Stimulated activated CD4-positive, alpha-beta T cell treated with anti-CD3 and anti-CD28 coated beads, Interleukin-2, amount 100 ng/mL, for 4 hours (primary cell): ENCODE measurements around the gene BAZ2B.

ENCODE experiments used
- DNase-seq: peaks from one replicate; pipeline ENCODE4 v3.0.0-alpha.2; 2020; ENCODE audit warnings: low read depth

BAZ2B gene

DNA sequence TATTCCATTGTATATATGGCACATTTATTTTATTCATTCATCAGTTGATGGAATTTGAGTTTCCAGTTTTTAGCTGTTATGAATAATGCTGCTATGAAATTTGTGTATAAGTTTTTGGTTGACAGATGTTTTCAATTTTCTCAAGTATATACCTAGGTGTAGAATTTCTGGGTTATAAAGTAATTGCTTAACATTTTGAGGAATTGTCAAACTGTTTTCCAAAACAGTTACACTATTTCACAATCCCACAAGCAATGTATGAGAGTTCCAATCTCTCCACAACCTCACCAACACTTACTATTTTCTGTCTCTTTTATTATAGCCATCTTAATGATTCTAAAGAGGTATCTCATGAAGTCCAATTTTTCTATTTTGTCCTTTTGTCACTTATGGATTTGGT lies 317.4 kb downstream of the BAZ2B start:
- DNase-seq: no peak

GRCh38 chr2:159297042-159297707 lies 319.2 kb downstream of the BAZ2B start:
- no peak for DNase-seq

GRCh38 chr2:159292157-159292556 lies 324.2 kb downstream of the BAZ2B start:
- no peak for DNase-seq

DNA sequence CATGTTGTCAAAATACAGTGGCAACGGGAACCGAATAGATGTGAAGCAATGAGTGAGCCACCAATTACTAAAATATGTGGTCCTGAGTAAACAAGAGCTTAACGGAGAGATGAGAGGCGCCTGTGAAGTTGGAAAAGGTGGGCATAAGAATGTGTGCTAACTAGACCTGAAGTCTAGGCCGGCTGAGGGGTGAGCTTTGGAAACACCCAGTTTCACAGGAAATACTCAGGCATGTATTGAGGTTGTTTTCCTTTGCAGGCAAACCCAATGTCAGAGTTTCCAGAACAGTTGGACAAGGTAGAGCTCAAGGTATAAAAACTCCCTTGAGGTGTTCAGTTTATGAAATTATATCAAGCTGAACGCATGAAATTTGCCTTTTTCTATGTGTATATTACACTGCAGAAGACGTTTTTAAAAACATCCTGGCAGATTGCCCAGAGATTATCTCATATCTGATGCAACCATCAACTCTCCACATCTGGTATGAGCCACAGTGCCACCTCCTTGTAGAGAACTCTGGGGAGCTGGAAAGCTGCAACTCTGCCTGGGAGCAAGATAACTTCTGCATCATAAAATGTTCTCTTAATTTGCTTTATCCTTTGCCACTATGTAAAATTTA lies 325.9 kb downstream of the BAZ2B start:
- DNase-seq: no peak

GRCh38 chr2:159287733-159288132 lies 328.6 kb downstream of the BAZ2B start:
- DNase-seq: no peak

DNA sequence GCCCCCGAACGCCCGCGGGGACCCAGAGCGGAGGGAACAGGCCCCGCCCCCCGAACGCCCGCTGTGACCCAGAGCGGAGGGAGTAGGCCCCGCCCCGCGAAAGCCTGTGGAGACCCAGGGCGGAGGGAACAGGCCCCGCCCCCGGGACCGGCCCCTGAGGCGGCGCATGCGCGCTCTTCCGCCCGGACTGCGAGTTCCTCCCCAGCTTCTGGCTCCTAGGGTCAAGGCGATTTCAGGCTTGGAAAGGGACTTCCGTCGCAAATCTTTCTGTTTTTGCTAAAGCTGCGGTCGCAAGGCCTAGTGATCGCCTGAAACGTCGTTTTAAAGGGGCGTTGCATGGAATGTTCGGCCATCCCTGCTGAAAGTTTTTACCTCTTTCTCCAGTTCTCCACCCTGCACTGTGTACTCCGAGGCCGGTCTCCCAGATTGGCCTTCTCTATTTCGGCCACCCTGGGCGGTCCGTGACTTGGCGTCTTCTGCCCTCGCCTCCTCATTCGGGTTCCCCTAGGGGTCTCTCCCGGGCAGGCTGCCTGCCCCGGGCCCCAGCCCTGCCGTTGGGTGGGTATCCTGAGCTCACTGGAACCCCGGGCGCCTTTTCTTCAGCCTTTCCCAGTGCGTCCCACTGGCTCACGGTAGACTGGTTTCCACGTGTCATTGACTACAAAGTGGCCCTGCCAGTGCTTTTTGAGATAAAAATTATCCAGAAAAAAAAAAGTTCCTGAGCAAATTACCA lies 329.5 kb downstream of the BAZ2B start:
- DNase-seq: peak; percentile 98

DNA sequence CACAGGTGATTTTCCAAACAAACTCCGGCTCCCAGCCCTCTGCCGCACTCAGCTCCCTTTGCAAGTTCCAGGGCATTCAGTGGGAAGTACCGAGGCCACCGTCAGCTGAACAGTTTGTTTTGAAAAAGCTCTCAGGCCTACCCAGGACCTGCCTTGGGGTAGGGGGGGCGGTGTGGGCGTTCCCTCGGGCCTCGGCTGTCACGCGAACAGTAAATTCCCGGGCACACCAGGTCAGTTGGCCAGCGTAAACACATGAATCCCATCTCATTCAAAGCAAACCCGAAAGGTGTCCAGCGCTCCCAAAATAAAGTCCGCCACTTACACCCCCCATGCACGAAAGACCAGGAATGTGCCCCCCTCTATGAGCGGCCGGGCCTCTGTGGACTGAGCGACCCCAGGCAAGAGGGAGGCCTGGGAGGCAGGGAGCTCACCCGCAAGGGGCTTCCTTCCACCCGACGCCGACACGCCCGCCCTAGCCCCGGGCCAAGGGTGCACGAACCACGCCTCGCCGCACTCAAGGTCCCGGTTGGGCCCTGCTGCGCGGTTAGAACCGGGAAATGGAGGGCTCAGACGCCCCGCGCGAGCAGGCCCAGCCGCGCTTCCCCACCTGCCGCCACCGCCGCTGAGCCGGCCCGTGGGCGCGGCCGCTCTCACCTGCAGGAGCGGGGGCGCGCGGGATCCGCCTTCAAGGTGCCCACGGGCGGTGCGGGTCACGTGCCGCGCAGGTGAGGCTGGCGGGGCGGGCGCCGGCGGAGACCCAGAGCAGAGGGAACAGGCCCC lies 330.2 kb downstream of the BAZ2B start, which contains the start of gene WDSUB1:
TSS of gene WDSUB1 (minus strand) at position 775 of the 780 bp plus-strand sequence. CDS start 3,634 bp downstream, outside the sequence.
- DNase-seq: peak; percentile 24

DNA sequence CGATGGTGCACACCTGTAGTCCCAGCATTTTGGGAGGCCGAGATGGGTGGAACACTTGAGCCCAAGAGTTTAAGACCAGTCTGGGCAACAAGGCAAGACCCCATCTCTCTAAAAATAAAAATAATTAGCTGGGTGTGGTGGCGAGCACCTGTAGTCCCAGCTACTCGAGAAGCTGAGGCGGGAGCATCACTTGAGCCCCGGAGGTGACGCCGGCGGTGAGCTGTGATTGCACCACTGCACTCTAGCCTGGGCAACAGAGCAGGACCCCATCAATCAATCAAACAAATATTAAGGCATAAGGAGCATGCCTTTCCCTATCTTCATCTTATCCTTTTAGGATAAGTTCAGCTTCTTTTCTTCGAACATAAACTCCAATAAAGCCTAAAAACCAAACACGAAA lies 330.9 kb downstream of the BAZ2B start:
- DNase-seq: no peak

- no peak for DNase-seq
These were observed 332.8 kb downstream of the BAZ2B start for GRCh38 chr2:159283529-159283928.

- DNase-seq: no peak
These were observed 335.3 kb downstream of the BAZ2B start for GRCh38 chr2:159281002-159281401.

DNA sequence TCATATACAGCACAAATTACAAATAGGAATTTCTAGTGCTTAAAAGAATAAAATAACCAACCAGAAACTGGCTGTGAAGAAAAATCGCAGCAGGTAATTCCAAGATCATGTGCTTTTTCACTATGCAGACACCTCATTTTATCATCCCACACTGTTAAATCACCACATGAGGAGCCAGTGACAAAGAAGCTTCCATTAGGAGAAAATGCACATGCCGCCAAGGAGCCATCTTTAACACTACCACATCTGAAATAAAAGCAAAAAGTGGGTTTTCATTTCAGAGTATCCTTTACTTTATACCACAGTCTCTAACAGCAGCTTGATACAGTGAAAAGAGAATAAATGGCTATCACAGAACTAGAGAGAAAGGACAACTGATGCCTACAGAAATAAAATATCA lies 336.6 kb downstream of the BAZ2B start:
- no peak for DNase-seq

GRCh38 chr2:159275111-159275510 lies 341.2 kb downstream of the BAZ2B start:
- no peak for DNase-seq

- DNase-seq: no peak
These were observed 344.2 kb downstream of the BAZ2B start for GRCh38 chr2:159272156-159272555.

DNA sequence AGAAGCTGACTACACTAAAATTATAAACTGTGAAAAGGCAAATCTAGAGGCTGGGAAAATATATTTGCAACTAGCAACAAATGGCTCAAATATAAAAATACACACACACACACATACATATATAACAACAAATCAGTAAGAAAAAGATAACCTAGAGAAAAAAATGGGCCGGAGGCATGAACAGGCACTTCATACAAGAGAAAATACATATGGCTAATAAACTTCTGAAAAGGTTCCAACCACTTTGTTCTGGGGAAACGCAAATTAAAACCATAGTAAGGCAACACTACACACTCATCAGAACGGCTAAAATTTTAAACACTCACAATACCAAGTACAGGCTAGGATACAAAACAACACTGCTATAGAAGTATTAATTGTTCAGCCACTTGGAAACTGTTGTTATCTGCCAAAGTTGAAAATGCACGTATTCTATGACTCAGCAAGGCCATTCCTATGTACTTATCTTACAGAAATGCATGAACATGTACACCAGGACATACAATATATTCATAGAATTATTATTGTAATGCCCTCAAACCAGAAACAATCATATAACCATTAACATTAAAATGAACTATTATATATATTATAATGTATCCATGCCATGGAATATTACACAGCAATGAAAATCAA lies 345.5 kb downstream of the BAZ2B start:
- no peak for DNase-seq
